ENCODE data around the gene SPATA24.
"Not testable (repeated sequence)": the region's sequence is repeated elsewhere in the genome, so short reads cannot be mapped to it uniquely, and the experiment has no call there.

Gene SPATA24

GRCh38 chr5:139382807-139383206 is 21.1 kb downstream of the SPATA24 start:
- no peak for DNase-seq (ENCODE audit: low spot score)

GRCh38 chr5:139381837-139382761 is 21.8 kb downstream of the SPATA24 start:
- DNase-seq (ENCODE audit: low spot score): no peak

GRCh38 chr5:139379626-139380449 is 24.1 kb downstream of the SPATA24 start:
- DNase-seq (ENCODE audit: low spot score): peak; percentile 0

DNA sequence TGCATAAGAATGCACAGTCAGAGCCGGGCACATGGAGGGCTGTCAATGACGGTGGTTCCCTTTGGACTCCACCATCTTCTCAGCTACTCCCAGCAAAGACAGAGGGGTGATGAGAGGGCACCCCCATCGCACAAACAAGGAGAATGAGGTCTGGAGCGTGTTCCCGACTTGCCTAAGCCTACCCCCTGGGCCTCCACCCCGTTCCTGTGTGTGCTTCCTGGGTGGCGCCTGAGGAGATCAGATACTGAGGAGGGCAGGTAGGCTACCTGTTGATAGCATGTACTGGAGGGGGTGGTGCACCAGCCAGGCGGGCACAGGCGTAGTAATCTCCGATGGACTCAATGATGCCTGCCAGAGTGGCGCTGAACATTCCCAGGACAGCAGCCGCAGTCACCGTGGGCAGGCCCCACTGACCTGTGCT is 24.9 kb downstream of the SPATA24 start:
- DNase-seq (ENCODE audit: low spot score): no peak

GRCh38 chr5:139378101-139378825 is 25.6 kb downstream of the SPATA24 start:
- no peak for DNase-seq (ENCODE audit: low spot score)

GRCh38 chr5:139377226-139377625 is 26.7 kb downstream of the SPATA24 start:
- no peak for DNase-seq (ENCODE audit: low spot score)

GRCh38 chr5:139376364-139376763 is 27.5 kb downstream of the SPATA24 start:
- DNase-seq (ENCODE audit: low spot score): no peak

- DNase-seq (ENCODE audit: low spot score): no peak
Measured at GRCh38 chr5:139374909-139375308, 29.0 kb downstream of the SPATA24 start.

DNA sequence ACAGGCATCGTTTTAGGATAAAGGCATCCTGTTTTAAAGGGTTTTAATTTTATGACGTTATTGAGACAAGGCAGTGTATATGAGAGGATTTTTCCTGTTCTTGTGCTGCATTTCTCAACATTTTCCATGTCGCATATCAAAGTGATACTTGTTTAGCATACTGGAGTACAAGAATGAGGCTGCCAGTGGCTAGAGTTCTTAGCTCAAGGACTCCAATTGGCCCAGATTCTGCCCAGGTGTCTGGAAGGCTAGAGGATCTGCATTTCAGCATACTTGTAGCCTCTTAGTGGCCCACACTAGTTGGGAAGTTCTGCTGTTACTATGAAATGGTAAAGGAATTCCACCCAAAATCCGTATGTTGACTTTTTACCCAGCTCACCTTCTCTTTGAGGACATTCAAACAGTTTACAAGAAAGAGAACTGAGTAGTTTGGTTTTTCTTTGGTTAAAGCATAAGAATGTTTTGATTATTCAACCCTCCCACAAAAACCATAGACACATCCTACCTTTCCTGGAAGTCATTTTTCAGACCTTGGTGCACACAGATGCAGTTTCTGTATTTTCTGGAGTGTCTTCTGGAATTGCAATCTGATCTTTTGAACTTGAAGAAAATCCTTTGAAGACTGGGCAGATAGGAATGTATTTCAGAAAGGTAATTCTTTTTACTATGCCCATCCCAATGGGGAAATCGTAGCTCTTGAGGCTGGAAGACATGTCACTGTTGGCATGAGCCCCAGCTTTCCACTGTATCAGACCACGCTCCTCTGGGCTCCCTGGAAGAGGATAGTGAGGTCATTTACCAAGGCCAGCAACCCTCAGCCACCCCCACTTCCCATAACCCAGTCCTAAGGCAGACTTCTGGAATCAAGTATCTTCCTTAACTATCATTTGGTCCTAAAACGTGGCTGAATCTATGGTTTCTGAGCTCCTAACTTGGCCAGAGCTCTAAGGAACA is 32.1 kb downstream of the SPATA24 start:
- no peak for DNase-seq (ENCODE audit: low spot score)

- no peak for DNase-seq (ENCODE audit: low spot score)
Measured at GRCh38 chr5:139369181-139369580, 34.7 kb downstream of the SPATA24 start.

DNA sequence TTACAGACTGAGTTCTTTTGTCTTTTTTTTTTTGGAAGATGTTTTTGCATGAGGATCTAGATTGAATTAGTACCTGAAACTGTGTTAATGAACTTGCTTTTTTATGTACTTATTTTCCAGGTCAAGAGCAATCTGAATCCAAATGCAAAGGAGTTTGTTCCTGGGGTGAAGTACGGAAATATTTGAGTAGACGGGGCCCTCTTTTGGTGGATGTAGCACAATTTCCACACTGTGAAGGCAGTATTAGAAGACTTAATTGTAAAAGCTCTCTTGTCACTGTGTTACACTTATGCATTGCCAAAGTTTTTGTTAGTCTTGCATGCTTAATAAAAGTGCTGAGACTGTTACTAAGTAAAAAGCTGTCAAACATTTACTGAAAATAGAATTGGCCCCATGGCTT is 35.3 kb downstream of the SPATA24 start:
- no peak for DNase-seq (ENCODE audit: low spot score)

- no peak for DNase-seq (ENCODE audit: low spot score)
Measured at GRCh38 chr5:139364466-139364865, 39.4 kb downstream of the SPATA24 start.

DNA sequence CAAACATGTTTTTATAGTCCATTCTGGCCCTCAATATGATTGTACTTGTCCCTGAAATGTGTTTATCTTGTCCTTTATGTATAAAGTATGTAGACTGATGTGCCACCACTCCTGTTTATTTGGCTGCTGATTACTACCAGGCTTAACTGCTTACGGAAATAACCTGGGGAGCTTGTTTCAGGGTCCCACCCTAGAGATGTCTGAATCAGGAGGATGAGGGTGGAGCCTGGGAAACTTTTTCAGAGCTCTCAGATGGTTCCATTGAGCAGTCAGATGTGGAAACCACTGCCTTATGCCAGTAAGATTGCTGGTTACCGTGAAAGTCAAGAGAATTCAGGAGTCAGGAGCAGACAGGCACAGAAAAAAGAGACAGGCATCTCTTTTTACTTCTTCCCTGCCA is 40.0 kb downstream of the SPATA24 start:
- no peak for DNase-seq (ENCODE audit: low spot score)

DNA sequence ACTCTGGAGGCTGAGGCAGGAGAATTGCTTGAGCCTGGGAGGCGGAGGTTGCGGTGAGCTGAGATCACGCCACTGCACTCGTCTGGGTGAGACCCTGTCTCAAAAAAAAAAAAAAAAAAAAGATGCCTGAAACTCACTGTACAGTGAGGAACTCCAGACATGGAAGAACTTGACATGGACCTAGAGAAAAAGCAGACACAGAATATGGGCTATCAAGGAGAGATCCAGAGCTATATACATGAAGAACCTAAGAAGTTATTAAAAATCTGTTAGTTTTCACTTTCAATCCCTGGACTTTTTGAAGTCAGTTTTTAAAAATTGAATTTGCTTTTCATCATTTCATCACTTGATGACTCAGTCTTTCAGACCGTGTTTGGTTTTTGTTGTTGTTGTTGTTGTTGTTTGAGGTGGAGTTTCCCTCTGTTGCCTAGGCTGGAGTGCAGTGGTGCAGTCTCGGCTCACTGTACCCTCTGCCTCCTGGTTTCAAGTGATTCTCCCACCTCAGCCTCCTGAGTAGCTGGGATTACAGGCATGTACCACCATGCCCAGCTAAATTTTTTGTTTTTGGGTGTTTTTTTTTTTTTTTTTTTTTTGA is 42.0 kb downstream of the SPATA24 start:
- DNase-seq (ENCODE audit: low spot score): no peak

GRCh38 chr5:139360384-139360783 is 43.5 kb downstream of the SPATA24 start:
- DNase-seq (ENCODE audit: low spot score): no peak

DNA sequence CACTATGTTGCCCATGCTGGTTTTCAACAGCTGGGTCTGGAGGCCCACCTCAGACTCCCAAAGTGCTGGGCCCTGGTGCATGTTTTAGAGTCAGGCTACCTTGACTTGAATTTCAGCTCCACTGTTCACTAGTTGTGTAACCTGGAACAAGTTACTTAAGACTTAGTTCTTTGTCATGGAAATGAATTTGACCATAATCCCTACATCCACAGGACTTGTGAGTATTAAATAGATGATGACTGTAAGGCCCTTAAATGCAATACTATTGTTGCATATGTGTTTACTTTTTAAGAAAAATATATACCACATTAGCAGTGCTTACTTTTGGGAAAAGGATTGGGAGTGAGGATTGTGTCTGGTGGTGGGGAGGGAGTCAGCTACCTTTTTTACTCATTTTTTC is 45.8 kb downstream of the SPATA24 start:
- no peak for DNase-seq (ENCODE audit: low spot score)

DNA sequence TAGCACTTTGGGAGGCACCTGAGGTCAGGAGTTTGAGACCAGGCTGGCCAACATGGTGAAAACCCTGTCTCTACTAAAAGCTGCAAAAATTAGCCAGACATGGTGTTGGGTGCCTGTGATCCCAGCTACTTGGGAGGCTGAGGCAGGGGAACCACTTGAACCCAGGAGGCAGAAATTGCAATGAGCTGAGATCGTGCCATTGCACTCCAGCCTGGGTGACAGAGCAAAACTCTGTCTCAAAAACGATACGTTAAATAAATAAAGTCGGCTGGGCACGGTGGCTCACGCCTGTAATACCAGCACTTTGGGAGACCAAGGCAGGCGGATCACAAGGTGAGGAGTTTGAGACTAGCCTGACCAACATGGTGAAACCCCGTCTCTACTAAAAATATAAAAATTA is 48.0 kb downstream of the SPATA24 start:
- not testable (repeated sequence) for DNase-seq (ENCODE audit: low spot score)

GRCh38 chr5:139354186-139354585 is 49.7 kb downstream of the SPATA24 start:
- DNase-seq (ENCODE audit: low spot score): no peak

- DNase-seq (ENCODE audit: low spot score): not testable (repeated sequence)
Measured at GRCh38 chr5:139347863-139348262, 56.0 kb downstream of the SPATA24 start.

Measured in AG08395 (cell line).